HL-60 (cell line): Measurements from ENCODE around the gene DPP8.

Source experiments
- DNase-seq, 2 experiments: peaks; one replicate each; pipeline ENCODE4 v3.0.0-alpha.2; 2010 to 2020; ENCODE audit warnings: low read depth in 1 of 2, low spot score in 1 of 2
- H3K27ac ChIP-seq: fragments of 250-450 bp; sonication (Bioruptor Pico); replicated peaks from 2 replicates; pipeline ENCODE4 v1.5.1; 2020; ENCODE audit warnings: mild to moderate bottlenecking, moderate library complexity
- H3K27me3 ChIP-seq: fragments of 250-450 bp; sonication (Bioruptor Pico); 2 replicates; pipeline ENCODE4 v1.5.1; 2021; ENCODE audit warnings: mild to moderate bottlenecking, moderate library complexity; ENCODE audit not compliant: insufficient read depth, poor library complexity, severe bottlenecking
- H3K4me3 ChIP-seq: replicated peaks from 2 replicates; pipeline ENCODE4 v1.5.1; 2011; ENCODE audit warnings: mild to moderate bottlenecking, control low read depth, low read length; ENCODE audit not compliant: insufficient read depth
- GABPA ChIP-seq: IDR thresholded peaks from 2 replicates; pipeline ENCODE4 v1.6.1; 2012; ENCODE audit warnings: low read depth
- POLR2AphosphoS5 ChIP-seq: IDR thresholded peaks from 2 replicates; pipeline ENCODE4 v1.6.1; 2012; ENCODE audit warnings: low read depth
- SPI1 ChIP-seq: IDR thresholded peaks from 2 replicates; pipeline ENCODE4 v1.6.1; 2012; ENCODE audit warnings: low read depth, mild to moderate bottlenecking, borderline replicate concordance
- TF ChIP-seq, protein P1 (sequence below): IDR thresholded peaks from one replicate; pipeline ENCODE4 v1.5.1; 2011; ENCODE audit warnings: low read length, control low read depth, inconsistent platforms; ENCODE audit not compliant: insufficient read depth
- TF ChIP-seq, protein P2 (sequence below): IDR thresholded peaks from 2 replicates; pipeline ENCODE4 v1.6.1; 2012; ENCODE audit warnings: low read depth; ENCODE audit not compliant: insufficient replicate concordance

The DPP8 gene

DNA sequence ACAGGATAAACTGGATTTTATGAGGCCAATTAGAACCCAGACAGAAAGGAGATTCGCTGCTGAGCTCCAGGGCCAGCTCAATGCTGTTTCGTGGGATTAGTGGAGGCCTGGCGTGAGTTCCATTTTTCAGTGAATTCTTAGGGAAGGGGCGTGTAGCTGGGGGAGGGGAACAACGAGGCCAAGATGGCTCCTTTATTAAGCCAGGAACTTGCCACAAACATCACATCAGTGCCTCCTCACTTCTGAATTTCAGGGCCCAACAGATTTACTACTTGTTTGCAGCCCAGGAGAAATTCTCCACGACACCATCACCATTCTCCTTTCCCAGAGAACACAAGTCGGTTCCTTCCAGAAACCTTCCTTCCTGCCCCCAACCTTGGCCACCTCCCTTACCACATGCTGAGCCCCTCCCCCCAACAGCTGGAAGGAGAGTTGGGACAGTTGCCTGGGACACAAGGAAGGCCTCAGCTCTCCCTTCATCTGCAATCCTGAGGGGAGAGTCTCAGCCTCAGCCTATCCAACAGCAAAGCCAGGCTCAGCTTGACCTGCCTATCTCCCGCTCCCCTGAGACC lies 100.6 kb downstream of the DPP8 start:
- no peak overlapping the region for H3K27ac ChIP-seq
- H3K4me3 ChIP-seq: no peak overlapping the region
- DNase-seq: no peak
- no peak for TF ChIP-seq GABPA
- no peak for TF ChIP-seq SPI1
- TF ChIP-seq, protein P1, sequence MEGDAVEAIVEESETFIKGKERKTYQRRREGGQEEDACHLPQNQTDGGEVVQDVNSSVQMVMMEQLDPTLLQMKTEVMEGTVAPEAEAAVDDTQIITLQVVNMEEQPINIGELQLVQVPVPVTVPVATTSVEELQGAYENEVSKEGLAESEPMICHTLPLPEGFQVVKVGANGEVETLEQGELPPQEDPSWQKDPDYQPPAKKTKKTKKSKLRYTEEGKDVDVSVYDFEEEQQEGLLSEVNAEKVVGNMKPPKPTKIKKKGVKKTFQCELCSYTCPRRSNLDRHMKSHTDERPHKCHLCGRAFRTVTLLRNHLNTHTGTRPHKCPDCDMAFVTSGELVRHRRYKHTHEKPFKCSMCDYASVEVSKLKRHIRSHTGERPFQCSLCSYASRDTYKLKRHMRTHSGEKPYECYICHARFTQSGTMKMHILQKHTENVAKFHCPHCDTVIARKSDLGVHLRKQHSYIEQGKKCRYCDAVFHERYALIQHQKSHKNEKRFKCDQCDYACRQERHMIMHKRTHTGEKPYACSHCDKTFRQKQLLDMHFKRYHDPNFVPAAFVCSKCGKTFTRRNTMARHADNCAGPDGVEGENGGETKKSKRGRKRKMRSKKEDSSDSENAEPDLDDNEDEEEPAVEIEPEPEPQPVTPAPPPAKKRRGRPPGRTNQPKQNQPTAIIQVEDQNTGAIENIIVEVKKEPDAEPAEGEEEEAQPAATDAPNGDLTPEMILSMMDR: no peak
- TF ChIP-seq, protein P2, sequence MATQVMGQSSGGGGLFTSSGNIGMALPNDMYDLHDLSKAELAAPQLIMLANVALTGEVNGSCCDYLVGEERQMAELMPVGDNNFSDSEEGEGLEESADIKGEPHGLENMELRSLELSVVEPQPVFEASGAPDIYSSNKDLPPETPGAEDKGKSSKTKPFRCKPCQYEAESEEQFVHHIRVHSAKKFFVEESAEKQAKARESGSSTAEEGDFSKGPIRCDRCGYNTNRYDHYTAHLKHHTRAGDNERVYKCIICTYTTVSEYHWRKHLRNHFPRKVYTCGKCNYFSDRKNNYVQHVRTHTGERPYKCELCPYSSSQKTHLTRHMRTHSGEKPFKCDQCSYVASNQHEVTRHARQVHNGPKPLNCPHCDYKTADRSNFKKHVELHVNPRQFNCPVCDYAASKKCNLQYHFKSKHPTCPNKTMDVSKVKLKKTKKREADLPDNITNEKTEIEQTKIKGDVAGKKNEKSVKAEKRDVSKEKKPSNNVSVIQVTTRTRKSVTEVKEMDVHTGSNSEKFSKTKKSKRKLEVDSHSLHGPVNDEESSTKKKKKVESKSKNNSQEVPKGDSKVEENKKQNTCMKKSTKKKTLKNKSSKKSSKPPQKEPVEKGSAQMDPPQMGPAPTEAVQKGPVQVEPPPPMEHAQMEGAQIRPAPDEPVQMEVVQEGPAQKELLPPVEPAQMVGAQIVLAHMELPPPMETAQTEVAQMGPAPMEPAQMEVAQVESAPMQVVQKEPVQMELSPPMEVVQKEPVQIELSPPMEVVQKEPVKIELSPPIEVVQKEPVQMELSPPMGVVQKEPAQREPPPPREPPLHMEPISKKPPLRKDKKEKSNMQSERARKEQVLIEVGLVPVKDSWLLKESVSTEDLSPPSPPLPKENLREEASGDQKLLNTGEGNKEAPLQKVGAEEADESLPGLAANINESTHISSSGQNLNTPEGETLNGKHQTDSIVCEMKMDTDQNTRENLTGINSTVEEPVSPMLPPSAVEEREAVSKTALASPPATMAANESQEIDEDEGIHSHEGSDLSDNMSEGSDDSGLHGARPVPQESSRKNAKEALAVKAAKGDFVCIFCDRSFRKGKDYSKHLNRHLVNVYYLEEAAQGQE: no peak
- TF ChIP-seq POLR2AphosphoS5: no peak
- peaks cover 16% of the 10 kb centered on the region for H3K27me3 ChIP-seq

DNA sequence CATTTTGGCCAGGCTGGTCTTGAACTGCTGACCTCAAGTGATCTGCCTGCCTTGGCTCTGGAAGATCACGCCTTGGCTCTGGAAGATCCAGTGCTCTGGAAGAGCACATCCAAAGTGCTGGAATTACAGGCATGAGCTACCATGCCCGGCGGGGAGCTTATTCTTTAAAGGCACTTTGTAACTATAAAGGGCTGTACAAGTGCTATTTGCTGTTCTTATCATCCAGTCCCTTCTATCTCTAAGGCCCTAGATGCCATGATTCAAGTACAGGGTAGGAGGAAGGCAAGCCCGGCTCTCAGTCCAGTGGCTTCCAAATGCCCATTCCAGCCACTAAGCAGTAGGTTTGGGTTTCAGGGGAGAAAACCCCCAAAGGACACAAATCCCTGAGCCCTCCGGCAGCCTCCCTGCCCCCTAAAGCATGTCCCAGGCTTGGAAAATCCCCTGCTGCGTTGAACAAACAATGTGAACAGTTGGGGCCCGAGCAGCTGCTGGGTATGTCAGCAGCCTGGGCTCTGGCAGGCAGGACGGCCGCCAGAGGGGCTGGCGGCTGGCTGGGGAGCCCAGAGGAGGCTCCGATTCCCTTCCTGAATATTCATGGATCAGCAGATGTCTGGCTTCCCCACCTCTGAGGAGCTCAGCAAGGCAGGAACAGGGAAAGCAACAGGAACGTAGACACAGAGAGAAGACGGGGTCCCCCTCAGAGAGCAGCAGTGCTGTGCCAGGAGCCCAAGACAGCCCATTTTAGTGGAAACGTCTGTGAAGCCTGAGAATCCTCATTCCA lies 102.5 kb downstream of the DPP8 start:
- Histone ChIP-seq H3K27ac (no peak overlapping the region), H3K4me3 (no peak overlapping the region), H3K27me3 (no peaks in the 10 kb centered on the region)
- DNase-seq: no peak
- TF ChIP-seq GABPA: no peak

DNA sequence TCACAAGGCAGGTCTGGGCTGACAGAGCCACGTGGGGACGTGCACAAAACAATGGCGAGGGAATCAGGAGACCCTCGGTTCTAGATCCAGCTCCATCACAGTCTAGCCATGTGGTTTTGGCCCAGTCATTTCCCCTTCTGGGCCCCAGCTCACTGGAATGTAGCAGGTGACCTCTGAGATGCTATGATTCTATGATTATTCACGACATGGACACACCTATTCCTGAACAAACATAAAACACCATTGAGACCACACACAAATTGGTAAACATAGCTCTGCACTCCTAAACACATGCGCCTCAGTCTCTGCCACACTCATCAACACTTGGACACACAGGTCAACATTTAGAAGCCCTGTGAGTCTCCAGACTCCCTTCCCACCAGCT lies 103.7 kb downstream of the DPP8 start:
- Histone ChIP-seq H3K27me3 (no peaks in the 10 kb centered on the region), H3K4me3 (no peak overlapping the region), H3K27ac (no peak overlapping the region)
- TF ChIP-seq, protein P1: no peak
- TF ChIP-seq, protein P2: no peak
- TF ChIP-seq POLR2AphosphoS5 (no peak), GABPA (no peak), SPI1 (no peak)
- no peak for DNase-seq

DNA sequence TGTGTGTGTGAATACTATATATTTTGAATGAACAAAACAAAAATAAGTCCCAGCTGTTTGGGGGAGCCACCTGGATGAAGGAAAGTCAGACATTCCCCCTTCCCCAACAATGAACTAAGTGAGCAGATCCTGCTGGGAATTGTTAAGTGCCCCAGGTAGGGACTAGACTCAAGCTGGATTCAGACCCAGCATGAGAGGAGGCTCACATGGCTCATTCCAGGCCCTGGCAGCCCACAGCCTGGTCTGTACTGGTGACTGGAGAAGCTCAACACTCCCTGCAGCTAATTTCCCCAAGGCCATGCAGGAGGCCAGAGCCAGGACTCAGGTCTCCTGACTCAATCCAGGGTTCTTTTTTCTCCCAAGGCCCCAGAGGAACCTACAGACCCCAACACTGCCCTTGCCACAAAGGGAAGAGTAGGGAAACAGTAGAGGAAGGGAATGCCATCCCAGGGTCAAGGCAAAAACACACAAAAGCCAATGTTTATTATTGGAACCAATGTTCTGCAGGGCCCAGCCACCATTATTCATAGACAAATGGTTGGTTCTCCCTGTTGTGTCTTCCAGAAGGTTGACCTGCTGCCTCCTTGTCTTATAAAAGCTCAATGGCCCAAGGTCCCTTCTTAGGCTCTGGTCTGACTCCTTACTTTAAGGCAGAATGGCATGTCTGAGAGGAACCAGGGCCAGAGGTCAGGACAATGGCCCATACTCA lies 104.3 kb downstream of the DPP8 start:
- TF ChIP-seq SPI1 (no peak), POLR2AphosphoS5 (no peak), GABPA (no peak)
- TF ChIP-seq, protein P2: no peak
- TF ChIP-seq, protein P1: no peak
- Histone ChIP-seq H3K4me3 (no peak overlapping the region), H3K27ac (no peak overlapping the region), H3K27me3 (no peaks in the 10 kb centered on the region)
- no peak for DNase-seq
